Activated T-helper 17 cell treated with anti-CD3 and anti-CD28 coated beads, Interleukin-2, amount 50 U/mL, for 72 hours (primary cell): ENCODE data around the gene SH3BGRL. TPM values are rescaled to one million over a fixed set of nuclear protein-coding genes. Genes with fewer than 3 reads are reported as not detected.

ENCODE experiments used
- ATAC-seq: fragments of 150-1000 bp; cut with Tn5 transposase; replicated peaks from 2 replicates; pipeline ENCODE4 v1.10.0; 2021; ENCODE audit warnings: mild to moderate bottlenecking, moderate library complexity
- H3K27ac Mint-ChIP-seq: one replicate; pipeline ENCODE4 v1.8.0; 2022; ENCODE audit warnings: mixed read lengths
- H3K27me3 Mint-ChIP-seq: one replicate; pipeline ENCODE4 v1.8.0; 2022; ENCODE audit warnings: mixed read lengths
- H3K36me3 Mint-ChIP-seq: one replicate; pipeline ENCODE4 v1.8.0; 2022; ENCODE audit warnings: low read depth, mild to moderate bottlenecking, mixed read lengths
- H3K4me1 Mint-ChIP-seq: one replicate; pipeline ENCODE4 v1.8.0; 2022; ENCODE audit warnings: mixed read lengths
- H3K4me3 Mint-ChIP-seq: one replicate; pipeline ENCODE4 v1.8.0; 2022; ENCODE audit warnings: mild to moderate bottlenecking, mixed read lengths
- H3K9me3 Mint-ChIP-seq: one replicate; pipeline ENCODE4 v1.8.0; 2022; ENCODE audit warnings: mixed read lengths
- total RNA-seq, 2 donors: library from RNA; stranded (reverse); gene quantifications; one replicate each; pipeline ENCODE4 v1.2.3, GENCODE V29; 2022

Gene SH3BGRL
- total RNA-seq, result 10 to 100 TPM; 36.1 to 46.0 TPM

DNA sequence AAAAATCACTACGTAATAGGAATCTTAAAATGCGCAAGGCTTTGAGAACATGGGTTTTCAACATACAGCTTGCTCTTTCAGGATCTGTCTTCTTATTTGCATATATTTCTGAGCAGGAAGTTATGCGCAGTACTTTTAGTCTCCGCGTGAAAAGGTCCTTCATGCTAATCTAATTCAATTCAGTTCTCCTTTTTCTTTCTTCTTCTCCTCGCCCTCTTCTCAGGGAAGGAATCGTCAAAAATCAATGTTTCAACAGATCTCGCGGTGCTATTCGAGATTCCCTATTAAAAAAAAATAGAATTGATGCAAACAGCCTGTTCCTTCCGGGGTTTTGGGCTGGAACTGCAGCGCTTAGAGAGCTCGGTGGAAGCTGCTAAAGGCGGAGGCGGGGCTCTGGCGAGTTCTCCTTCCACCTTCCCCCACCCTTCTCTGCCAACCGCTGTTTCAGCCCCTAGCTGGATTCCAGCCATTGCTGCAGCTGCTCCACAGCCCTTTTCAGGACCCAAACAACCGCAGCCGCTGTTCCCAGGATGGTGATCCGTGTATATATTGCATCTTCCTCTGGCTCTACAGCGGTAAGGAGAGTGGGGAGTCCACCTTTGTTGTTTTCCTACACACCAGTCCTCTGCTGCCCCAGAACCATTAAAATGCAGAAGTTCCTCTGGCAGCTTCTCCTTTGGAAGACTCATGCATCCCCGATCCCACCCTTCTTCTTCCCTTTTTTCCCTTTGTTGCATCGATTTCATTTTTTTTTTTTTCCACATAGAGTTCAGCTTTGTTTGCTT lies at the start of gene SH3BGRL, which contains the start of gene HMGN5:
Gene SH3BGRL (plus strand): TSS at position 432 of the 785 bp plus-strand sequence. CDS start 99 bp downstream, at position 531.
Gene HMGN5 (minus strand): TSS at position 243 of the 785 bp plus-strand sequence. CDS start 80,364 bp downstream, outside the sequence.
- ATAC-seq, result peak; percentile 97
- H3K4me1 Mint-ChIP-seq, result peaks cover 15% of the 10 kb centered on the region
- H3K4me3 Mint-ChIP-seq, result peak within 1 kb of the TSS; percentile 94
- H3K9me3 Mint-ChIP-seq, result no peaks in the 10 kb centered on the region
- H3K36me3 Mint-ChIP-seq, result peaks cover 10% of the 10 kb centered on the region
- no peaks in the 10 kb centered on the region for H3K27me3 Mint-ChIP-seq
- H3K27ac Mint-ChIP-seq, result peak within 1 kb of the TSS; percentile 90

DNA sequence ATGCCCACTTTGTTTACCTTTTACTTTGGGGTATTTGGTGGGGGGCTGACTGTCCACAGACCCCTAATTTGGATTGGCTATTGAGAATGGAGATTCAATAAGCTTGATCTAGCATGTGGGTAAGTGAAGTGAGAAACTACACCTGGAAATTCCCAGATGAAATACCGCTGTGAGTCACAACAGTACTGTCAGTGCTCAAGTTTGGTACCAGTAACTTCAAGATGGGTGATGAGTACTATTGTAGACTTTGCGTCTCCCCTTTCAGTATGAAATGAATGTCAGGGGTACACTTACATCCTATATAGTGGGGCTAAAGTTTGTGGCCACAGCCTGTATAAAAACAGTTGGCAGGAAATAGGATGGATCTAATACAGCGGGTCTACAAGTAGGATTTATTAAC lies 33.5 kb upstream of the SH3BGRL start:
- H3K27ac Mint-ChIP-seq, result no peak overlapping the region
- H3K4me1 Mint-ChIP-seq, result no peaks in the 10 kb centered on the region
- H3K27me3 Mint-ChIP-seq, result no peaks in the 10 kb centered on the region
- no peak overlapping the region for H3K4me3 Mint-ChIP-seq
- no peak for ATAC-seq
- no peaks in the 10 kb centered on the region for H3K9me3 Mint-ChIP-seq
- no peaks in the 10 kb centered on the region for H3K36me3 Mint-ChIP-seq

DNA sequence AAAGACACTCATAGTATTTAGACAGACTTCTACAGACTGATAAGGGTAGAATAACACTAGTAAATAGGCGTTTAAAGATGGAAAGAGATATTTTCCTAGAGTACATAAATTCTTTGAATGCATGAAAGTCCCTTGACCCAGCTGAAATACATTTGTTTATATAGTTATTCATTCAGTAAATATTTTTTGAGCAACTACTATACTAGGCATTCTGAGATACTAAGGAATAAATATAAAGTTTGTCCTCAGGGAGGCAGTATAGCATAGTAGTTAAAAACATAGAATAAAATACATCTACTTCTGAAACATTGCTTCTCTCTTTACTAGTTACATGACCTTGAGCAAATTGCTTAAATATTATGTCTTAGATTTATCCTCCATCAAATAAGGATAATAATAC lies 27.6 kb upstream of the SH3BGRL start:
- Mint-ChIP-seq H3K9me3 (no peaks in the 10 kb centered on the region), H3K27ac (no peak overlapping the region), H3K36me3 (no peaks in the 10 kb centered on the region), H3K4me3 (no peak overlapping the region), H3K4me1 (no peaks in the 10 kb centered on the region), H3K27me3 (no peaks in the 10 kb centered on the region)
- no peak for ATAC-seq

GRCh38 chrX:81195259-81195658 lies 6.6 kb upstream of the SH3BGRL start:
- H3K4me1 Mint-ChIP-seq, result no peaks in the 10 kb centered on the region
- peaks cover 4% of the 10 kb centered on the region for H3K36me3 Mint-ChIP-seq
- H3K27me3 Mint-ChIP-seq, result no peaks in the 10 kb centered on the region

GRCh38 chrX:81195712-81196111 lies 6.2 kb upstream of the SH3BGRL start:
- H3K36me3 Mint-ChIP-seq, result peaks cover 4% of the 10 kb centered on the region
- no peaks in the 10 kb centered on the region for H3K27me3 Mint-ChIP-seq
- no peaks in the 10 kb centered on the region for H3K4me1 Mint-ChIP-seq
- no peaks in the 10 kb centered on the region for H3K9me3 Mint-ChIP-seq
- H3K4me3 Mint-ChIP-seq, result no peak overlapping the region
- no peak overlapping the region for H3K27ac Mint-ChIP-seq
- ATAC-seq, result peak; percentile 63

More at GRCh38 chrX:81195259-81195658, 6.6 kb upstream of the SH3BGRL start:
- Mint-ChIP-seq H3K9me3 (no peaks in the 10 kb centered on the region), H3K4me3 (no peak overlapping the region), H3K27ac (no peak overlapping the region)
- ATAC-seq, result no peak

DNA sequence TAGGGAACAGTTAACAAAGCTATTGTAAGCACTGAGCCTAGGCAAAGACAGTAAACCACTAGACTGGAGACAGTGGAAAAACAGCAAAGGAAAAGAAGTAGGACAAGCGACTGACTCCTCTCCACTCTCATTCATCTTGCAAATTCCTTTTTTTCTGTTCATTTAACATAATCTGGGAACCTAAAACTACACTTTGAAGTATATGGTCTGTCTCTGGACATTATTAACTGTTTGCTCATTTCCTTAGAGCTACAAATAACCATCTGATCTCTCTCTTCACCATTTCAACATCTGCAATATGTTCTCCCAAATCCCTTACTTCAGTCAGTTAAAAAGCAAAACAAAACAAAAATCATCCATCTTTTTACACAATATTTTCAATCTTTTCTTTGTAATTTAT lies 831 bp upstream of the SH3BGRL start:
- no peak for ATAC-seq
- Mint-ChIP-seq H3K9me3 (no peaks in the 10 kb centered on the region), H3K4me1 (peaks cover 9% of the 10 kb centered on the region), H3K4me3 (peak overlapping the region; percentile 94), H3K27me3 (no peaks in the 10 kb centered on the region), H3K36me3 (peaks cover 10% of the 10 kb centered on the region), H3K27ac (peak overlapping the region; percentile 90)

- peaks cover 10% of the 10 kb centered on the region for H3K36me3 Mint-ChIP-seq
- ATAC-seq, result peak; percentile 63
- H3K4me1 Mint-ChIP-seq, result peaks cover 15% of the 10 kb centered on the region
- H3K27me3 Mint-ChIP-seq, result no peaks in the 10 kb centered on the region
- peak overlapping the region; percentile 94 for H3K4me3 Mint-ChIP-seq
- H3K27ac Mint-ChIP-seq, result peak overlapping the region; percentile 90
- H3K9me3 Mint-ChIP-seq, result no peaks in the 10 kb centered on the region
Observed at GRCh38 chrX:81202456-81202819, 536 bp downstream of the SH3BGRL start.

- Mint-ChIP-seq H3K27me3 (no peaks in the 10 kb centered on the region), H3K4me3 (peak overlapping the region; percentile 94), H3K36me3 (peaks cover 12% of the 10 kb centered on the region)
Observed at GRCh38 chrX:81202943-81203342, 1.0 kb downstream of the SH3BGRL start.

GRCh38 chrX:81205551-81205950 lies 3.6 kb downstream of the SH3BGRL start:
- peaks cover 13% of the 10 kb centered on the region for H3K36me3 Mint-ChIP-seq
- no peaks in the 10 kb centered on the region for H3K9me3 Mint-ChIP-seq
- H3K27me3 Mint-ChIP-seq, result no peaks in the 10 kb centered on the region
- no peak overlapping the region for H3K4me3 Mint-ChIP-seq
- no peak for ATAC-seq
- H3K27ac Mint-ChIP-seq, result no peak overlapping the region
- H3K4me1 Mint-ChIP-seq, result peaks cover 15% of the 10 kb centered on the region

More at GRCh38 chrX:81202943-81203342, 1.0 kb downstream of the SH3BGRL start:
- Mint-ChIP-seq H3K4me1 (peaks cover 15% of the 10 kb centered on the region), H3K27ac (peak overlapping the region; percentile 90), H3K9me3 (no peaks in the 10 kb centered on the region)
- no peak for ATAC-seq

- H3K27ac Mint-ChIP-seq, result no peak overlapping the region
- no peak overlapping the region for H3K4me3 Mint-ChIP-seq
- H3K4me1 Mint-ChIP-seq, result peaks cover 11% of the 10 kb centered on the region
- no peak for ATAC-seq
- peaks cover 16% of the 10 kb centered on the region for H3K36me3 Mint-ChIP-seq
- no peaks in the 10 kb centered on the region for H3K27me3 Mint-ChIP-seq
- H3K9me3 Mint-ChIP-seq, result no peaks in the 10 kb centered on the region
Observed at GRCh38 chrX:81206476-81206875, 4.6 kb downstream of the SH3BGRL start.

DNA sequence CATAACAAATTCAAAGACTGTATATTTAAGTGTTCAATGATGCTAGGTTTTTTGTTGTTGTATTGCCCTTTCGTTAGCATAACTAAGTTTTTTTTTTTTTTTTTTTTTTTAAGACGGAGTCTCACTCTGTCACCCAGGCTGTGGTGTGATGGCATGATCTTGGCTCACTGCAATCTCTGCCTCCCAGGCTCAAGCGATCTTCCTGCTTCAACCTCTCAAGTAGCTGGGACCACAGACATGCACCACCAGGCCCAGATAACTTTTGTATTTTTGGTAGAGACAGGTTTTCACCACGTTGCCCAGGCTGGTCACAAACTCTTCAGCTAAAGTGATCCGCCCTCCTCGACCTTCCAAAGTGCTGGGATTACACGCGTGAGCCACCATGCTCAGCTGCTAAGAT lies 7.0 kb downstream of the SH3BGRL start:
- Mint-ChIP-seq H3K27me3 (no peaks in the 10 kb centered on the region), H3K9me3 (no peaks in the 10 kb centered on the region), H3K4me1 (peaks cover 11% of the 10 kb centered on the region), H3K36me3 (peaks cover 30% of the 10 kb centered on the region), H3K4me3 (no peak overlapping the region), H3K27ac (no peak overlapping the region)
- no peak for ATAC-seq

DNA sequence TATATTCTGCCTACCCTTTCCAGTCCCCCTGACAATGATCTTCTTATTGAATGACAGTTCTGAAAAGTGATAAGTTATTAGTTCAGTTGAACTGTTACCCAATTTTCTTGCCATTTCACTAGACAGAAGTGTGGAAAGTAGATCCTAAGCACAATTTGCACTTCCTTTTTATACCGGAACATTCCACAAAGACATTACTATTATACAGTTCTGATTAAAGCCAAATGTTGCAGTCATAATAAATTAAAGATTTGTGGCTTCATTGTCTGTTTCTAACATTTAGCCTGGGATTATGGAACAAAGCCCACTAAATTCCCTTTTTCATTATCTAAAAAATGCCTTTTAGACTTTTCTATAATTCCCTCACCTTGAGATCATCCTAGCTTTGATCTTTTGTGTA lies 13.8 kb downstream of the SH3BGRL start:
- no peaks in the 10 kb centered on the region for H3K27me3 Mint-ChIP-seq
- peaks cover 17% of the 10 kb centered on the region for H3K36me3 Mint-ChIP-seq
- H3K9me3 Mint-ChIP-seq, result no peaks in the 10 kb centered on the region
- no peak for ATAC-seq
- H3K27ac Mint-ChIP-seq, result no peak overlapping the region
- peaks cover 4% of the 10 kb centered on the region for H3K4me1 Mint-ChIP-seq
- H3K4me3 Mint-ChIP-seq, result no peak overlapping the region

DNA sequence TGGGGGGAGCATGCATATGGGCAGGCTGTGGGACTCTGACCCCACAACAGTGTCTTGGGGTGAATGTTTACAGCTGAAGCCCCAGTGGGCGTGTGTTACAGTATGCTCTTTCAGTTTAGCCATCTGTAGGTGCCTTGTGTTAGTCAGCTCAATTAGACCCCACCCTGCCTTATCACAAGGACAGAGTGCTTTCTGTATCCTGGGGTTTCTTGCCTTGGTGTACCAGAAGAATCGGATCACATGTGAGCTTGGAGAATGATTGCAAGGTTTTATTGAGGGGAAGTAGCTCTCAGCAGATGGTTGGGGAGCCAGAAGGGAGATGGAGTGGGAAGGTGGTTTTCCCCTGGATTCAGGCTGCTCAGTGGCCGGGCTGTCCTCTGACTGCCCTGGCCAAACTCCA lies 27.3 kb downstream of the SH3BGRL start:
- Mint-ChIP-seq H3K9me3 (no peaks in the 10 kb centered on the region), H3K27me3 (no peaks in the 10 kb centered on the region), H3K27ac (no peak overlapping the region), H3K4me3 (no peak overlapping the region), H3K36me3 (no peaks in the 10 kb centered on the region), H3K4me1 (peaks cover 12% of the 10 kb centered on the region)
- ATAC-seq, result no peak

DNA sequence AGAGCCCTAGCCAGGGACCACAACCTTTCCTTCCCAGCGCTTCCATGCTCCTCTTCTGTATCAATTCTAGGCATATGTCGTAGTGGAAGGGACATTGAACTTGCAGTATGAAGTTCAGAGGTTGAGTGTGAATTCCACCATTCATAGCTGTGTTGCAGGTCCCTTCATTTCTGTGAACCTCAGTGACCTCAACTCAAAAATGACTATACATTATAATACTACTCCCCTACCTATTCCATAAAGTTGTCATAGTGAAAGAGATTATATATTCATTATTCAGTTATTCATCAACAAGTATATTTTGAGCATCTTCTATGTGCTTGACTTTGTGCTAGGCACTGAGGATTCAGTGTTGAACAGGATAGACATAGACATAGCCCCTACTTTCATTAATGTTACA lies 28.0 kb downstream of the SH3BGRL start:
- Mint-ChIP-seq H3K4me1 (peaks cover 12% of the 10 kb centered on the region), H3K27ac (no peak overlapping the region)

DNA sequence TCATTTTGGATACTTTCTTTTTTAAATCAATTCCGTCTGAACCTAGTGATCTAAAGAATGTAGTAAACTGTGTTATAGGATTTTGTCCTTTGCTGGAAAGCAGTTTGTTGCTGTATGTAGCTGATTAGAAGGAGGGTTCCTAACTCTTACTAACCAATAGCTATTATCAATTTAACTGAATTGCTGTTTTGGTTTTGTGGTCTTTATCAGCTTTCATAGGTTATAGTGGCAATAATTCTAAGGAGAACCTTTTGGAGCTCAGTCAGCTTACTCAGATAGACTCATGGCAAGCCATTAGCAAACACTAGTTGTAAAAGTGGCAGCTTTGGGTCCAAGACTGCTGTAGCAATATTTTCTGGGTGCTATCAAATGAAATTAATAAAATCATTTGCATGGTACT lies 29.6 kb downstream of the SH3BGRL start:
- Mint-ChIP-seq H3K9me3 (no peaks in the 10 kb centered on the region), H3K4me1 (peaks cover 12% of the 10 kb centered on the region), H3K4me3 (no peak overlapping the region), H3K27ac (no peak overlapping the region), H3K36me3 (peaks cover 8% of the 10 kb centered on the region), H3K27me3 (no peaks in the 10 kb centered on the region)
- ATAC-seq, result no peak

More for the DNA sequence above, 28.0 kb downstream of the SH3BGRL start:
- Mint-ChIP-seq H3K4me3 (no peak overlapping the region), H3K27me3 (no peaks in the 10 kb centered on the region), H3K36me3 (no peaks in the 10 kb centered on the region), H3K9me3 (no peaks in the 10 kb centered on the region)
- ATAC-seq, result peak; percentile 6
